ENCODE results near the gene PRPH. TPM values are rescaled to one million over a fixed set of nuclear protein-coding genes. Genes with fewer than 3 reads are reported as not detected.

The PRPH gene
- total RNA-seq, 1 donor from 2014 or later, result 0.70 TPM

DNA sequence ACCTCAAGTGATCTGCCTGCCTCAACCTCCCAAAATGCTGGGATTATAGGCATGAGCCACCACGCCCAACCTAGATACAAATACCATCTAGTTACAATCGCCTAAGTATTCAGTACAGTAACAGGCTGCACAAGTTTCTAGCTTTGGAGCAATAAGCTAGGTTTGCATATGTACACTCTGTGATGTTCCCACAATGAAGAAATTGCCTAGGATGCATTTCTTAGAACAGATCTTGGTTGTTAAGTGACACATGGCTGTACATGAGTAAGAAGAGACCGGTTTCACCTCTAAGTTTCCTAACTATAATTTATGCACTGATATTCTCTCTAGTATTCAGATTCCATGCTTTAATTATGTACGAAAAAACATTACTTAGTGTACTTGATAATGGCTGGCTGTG, 35.5 kb upstream of the PRPH start:
- H3K4me3 Mint-ChIP-seq, result no peak overlapping the region
- DNase-seq (ENCODE audit: low read depth, low spot score), result no peak
- H3K36me3 Mint-ChIP-seq (ENCODE audit: low read depth), result peaks cover 3% of the 10 kb centered on the region
- H3K27ac Mint-ChIP-seq (ENCODE audit: unreplicated experiment), result no peak overlapping the region
- peaks cover 18% of the 10 kb centered on the region for H3K4me1 Mint-ChIP-seq
- peaks cover 14% of the 10 kb centered on the region for H3K27me3 Mint-ChIP-seq (ENCODE audit: low read depth)
- no peaks in the 10 kb centered on the region for H3K9me3 Mint-ChIP-seq
- TF ChIP-seq, protein P1, sequence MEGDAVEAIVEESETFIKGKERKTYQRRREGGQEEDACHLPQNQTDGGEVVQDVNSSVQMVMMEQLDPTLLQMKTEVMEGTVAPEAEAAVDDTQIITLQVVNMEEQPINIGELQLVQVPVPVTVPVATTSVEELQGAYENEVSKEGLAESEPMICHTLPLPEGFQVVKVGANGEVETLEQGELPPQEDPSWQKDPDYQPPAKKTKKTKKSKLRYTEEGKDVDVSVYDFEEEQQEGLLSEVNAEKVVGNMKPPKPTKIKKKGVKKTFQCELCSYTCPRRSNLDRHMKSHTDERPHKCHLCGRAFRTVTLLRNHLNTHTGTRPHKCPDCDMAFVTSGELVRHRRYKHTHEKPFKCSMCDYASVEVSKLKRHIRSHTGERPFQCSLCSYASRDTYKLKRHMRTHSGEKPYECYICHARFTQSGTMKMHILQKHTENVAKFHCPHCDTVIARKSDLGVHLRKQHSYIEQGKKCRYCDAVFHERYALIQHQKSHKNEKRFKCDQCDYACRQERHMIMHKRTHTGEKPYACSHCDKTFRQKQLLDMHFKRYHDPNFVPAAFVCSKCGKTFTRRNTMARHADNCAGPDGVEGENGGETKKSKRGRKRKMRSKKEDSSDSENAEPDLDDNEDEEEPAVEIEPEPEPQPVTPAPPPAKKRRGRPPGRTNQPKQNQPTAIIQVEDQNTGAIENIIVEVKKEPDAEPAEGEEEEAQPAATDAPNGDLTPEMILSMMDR (conservative IDR thresholded peaks at IDR 0.05), result no peak

DNA sequence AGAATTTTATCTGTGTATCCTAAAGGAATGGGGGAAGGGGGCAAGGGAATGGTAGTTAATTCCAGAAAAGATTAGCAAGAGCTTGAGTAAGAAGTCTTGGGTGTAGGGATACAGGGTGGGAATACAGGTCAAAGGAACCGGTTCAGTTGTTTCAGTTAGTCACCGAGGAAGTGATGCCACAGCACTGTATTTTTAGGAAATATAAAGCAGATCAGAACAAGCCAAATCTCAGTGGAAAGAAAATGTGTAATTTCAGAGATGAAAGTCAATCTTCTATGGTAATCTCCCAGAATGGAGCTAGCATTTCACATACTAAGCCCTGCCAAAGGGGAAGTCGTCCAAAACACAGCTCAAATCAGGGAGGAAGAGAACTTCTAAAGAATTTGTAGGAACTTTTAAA, 34.8 kb upstream of the PRPH start:
- Mint-ChIP-seq H3K4me3 (peak overlapping the region; percentile 35), H3K27ac (ENCODE audit: unreplicated experiment) (no peak overlapping the region), H3K9me3 (no peaks in the 10 kb centered on the region), H3K27me3 (ENCODE audit: low read depth) (peaks cover 15% of the 10 kb centered on the region), H3K4me1 (peaks cover 18% of the 10 kb centered on the region), H3K36me3 (ENCODE audit: low read depth) (peaks cover 3% of the 10 kb centered on the region)
- no peak for DNase-seq (ENCODE audit: low read depth, low spot score)
- TF ChIP-seq, protein P1 (conservative IDR thresholded peaks at IDR 0.05), result no peak

DNA sequence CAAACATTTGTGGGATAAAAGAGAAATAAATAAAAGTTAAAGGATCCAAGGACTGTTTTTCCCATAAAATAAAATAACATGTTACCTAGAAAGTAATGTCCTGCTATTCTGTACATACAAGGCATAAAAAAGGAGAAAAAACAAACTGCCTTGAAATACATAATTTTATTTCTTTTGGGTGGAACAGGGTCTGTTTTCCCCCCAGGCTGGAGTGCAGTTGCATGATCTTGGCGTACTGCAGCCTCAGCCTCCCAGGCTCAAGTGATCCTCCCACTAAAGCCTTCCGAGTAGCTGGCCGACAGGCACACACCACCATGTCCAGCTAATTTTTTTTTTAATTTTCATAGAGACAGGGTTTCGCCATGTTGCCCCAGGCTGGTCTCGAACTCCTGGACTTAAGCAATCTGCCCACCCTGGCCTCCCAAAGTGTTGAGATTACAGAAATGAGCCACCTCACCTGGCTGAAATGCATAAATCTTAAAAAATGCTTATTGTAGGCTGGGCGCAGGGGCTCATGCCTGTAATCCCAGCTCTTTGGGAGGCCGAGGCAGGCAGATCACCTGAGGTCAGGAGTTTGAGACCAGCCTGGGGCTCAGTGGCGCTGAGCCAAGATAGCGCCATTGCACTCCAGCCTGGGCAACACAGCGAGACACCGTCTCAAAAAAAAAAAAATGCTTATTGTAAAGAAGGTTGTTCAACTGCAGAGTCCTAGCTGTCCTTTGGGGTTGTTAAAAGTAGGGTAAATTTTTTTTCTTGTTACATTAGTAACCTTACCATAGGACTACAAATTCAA, 34.2 kb upstream of the PRPH start:
- Mint-ChIP-seq H3K4me3 (no peak overlapping the region), H3K27ac (ENCODE audit: unreplicated experiment) (no peak overlapping the region), H3K36me3 (ENCODE audit: low read depth) (peaks cover 3% of the 10 kb centered on the region), H3K27me3 (ENCODE audit: low read depth) (peaks cover 19% of the 10 kb centered on the region), H3K4me1 (peaks cover 21% of the 10 kb centered on the region), H3K9me3 (no peaks in the 10 kb centered on the region)
- no peak for DNase-seq (ENCODE audit: low read depth, low spot score)
- TF ChIP-seq, protein P1 (conservative IDR thresholded peaks at IDR 0.05), result no peak

DNA sequence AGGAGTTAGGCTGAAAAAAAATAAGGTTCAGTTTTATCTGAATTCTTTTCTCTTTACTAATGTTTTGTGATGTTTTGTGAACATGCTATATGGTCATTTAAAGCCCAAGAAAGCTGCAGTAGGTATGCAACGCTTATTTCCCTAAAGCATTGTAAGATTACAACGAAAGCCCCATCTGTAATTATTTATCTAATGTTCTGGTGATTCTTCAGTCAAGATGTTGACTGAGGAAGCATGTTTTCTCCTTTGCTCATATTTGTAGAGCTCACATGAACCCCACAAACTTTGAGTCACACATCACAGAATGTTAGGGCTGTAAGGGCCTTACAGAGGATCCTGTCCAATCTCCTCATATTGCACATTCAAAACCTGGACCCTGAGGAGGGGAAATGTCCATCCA, 33.2 kb upstream of the PRPH start:
- peaks cover 25% of the 10 kb centered on the region for H3K27me3 Mint-ChIP-seq (ENCODE audit: low read depth)
- peaks cover 3% of the 10 kb centered on the region for H3K36me3 Mint-ChIP-seq (ENCODE audit: low read depth)
- H3K27ac Mint-ChIP-seq (ENCODE audit: unreplicated experiment), result no peak overlapping the region
- peaks cover 21% of the 10 kb centered on the region for H3K4me1 Mint-ChIP-seq
- H3K9me3 Mint-ChIP-seq, result no peaks in the 10 kb centered on the region
- H3K4me3 Mint-ChIP-seq, result no peak overlapping the region
- no peak for DNase-seq (ENCODE audit: low read depth, low spot score)
- TF ChIP-seq, protein P1 (conservative IDR thresholded peaks at IDR 0.05), result no peak

DNA sequence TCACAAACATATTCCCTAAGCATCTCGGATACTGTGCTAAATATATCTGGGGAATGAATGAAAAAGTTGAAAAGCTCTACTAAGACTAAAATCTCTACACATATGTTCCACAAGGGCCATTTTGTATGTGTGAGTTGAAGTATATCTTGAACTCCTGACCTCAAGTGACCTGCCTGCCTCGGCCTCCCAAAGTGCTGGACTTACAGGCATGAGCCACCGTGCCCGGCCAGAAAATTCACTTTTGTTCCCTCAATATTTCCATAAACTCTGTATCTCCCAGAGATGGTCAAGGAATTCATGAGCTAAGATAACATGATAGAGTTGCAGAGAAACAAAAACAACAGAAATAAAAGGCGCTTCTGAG, 31.6 kb upstream of the PRPH start:
- H3K27ac Mint-ChIP-seq (ENCODE audit: unreplicated experiment), result no peak overlapping the region
- no peaks in the 10 kb centered on the region for H3K9me3 Mint-ChIP-seq
- DNase-seq (ENCODE audit: low read depth, low spot score), result no peak
- H3K36me3 Mint-ChIP-seq (ENCODE audit: low read depth), result peaks cover 5% of the 10 kb centered on the region
- peak overlapping the region; percentile 87 for H3K4me3 Mint-ChIP-seq
- TF ChIP-seq, protein P1 (conservative IDR thresholded peaks at IDR 0.05), result no peak
- peaks cover 34% of the 10 kb centered on the region for H3K4me1 Mint-ChIP-seq
- peaks cover 25% of the 10 kb centered on the region for H3K27me3 Mint-ChIP-seq (ENCODE audit: low read depth)

All from neural crest cell (in vitro differentiated cells).